GM21737 (cell line): ENCODE results near the gene RIMBP2.

Experiments used
- ATAC-seq: cut with Tn5 transposase; IDR thresholded peaks from one replicate; pipeline ENCODE4 v1.9.1; 2021; ENCODE audit warnings: mild to moderate bottlenecking, moderate library complexity; ENCODE audit not compliant: unreplicated experiment

Gene RIMBP2

DNA sequence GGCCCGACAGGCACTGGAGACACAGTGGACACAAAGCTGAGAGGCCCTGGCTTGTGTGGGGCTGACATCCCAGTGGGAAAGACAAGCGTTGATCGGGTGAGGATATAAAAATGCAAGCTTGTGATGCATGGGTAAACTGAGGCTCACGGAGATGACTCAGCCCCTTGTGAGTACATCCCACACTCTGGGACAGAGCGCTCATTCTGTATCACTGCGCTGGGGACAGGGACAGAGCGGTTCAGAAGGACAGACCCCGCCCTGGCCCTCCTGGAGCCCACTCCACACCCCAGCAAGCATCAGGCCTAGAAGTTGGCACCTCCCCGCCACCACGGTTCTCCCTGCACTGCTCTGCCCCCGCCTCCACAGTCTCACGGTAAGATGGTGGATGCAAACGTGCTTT lies 222.1 kb downstream of the RIMBP2 start:
- ATAC-seq, result no peak

DNA sequence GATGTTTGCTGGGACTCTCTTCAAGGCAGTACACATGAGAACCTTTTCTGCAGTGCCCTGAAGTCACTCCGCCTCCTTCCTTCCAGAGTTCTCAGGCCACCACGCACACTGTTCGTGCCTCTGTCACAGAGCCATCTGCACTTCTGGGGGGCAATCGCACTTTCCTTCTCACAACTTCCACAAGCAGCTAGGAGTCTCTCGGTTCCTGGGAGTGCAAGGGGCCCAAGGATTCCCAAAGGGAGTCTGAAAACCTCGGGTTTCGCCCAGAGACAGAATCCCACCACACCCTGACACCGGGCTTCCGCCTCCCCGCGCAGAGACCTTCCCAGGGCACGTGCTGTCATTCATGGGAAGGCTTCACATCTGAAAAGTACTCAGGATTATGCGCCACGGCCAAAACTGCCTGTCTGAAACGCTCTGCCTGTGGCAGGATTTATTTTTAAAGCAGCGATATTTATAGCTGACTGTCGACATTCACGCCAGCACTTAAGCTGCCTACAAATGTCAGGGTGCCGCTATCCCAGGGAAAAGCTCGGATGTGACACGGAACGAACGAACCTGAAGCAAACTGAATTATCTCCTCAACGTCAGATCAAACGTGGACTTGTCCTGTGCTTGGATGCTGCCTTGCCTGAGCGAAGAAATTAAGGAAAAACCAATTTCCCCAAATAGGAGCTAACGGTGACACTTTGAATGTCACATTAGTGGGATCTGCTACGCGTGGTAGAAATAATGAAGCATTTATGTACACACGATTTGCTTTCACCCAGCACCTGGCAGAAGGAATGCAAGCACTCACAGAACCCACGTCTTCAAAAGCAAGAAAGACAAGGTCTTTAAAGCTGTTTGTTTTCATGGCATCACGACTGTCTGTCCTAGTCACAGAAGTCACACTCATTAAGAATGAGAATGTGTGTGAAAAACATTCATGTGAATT lies 224.4 kb downstream of the RIMBP2 start:
- ATAC-seq, result no peak

DNA sequence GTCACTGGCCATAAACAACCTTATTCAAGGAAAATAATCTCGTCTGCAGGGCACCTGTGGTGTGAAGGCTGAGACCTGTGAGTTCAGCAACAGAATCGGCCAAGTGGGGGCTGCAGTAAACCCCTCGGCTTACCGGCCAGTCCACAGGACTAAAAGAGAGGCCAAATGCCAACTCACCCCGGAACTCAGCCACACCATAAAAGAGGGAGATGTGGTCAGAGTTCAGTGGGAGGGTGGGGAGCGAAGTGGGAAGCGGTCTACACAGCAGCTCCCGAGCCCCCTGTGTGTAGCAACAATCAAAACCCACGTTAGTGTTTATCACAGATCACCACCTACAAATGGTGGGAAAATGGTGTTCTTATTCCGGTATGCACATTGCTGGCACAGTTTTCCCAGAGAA lies 225.4 kb downstream of the RIMBP2 start:
- no peak for ATAC-seq

DNA sequence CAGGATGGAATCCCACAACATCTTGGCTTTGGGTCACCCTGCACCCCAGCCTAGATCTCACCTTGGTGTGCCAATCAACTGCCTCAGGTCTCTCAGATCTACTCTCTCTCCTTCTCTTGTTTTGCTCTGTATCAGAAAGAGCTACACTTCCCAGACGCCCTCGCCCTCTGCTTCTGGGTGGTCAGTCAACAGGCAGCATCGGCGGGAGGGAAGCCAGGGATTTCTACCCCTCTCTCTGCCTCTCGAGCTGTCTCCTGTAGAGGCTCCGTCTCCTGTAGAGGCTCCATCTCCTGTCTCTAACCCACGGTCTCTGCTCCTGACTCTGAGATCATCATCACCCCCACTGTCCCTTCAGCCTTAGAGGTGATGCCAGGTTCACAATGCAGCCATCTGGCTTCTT lies 226.8 kb downstream of the RIMBP2 start:
- ATAC-seq, result no peak

DNA sequence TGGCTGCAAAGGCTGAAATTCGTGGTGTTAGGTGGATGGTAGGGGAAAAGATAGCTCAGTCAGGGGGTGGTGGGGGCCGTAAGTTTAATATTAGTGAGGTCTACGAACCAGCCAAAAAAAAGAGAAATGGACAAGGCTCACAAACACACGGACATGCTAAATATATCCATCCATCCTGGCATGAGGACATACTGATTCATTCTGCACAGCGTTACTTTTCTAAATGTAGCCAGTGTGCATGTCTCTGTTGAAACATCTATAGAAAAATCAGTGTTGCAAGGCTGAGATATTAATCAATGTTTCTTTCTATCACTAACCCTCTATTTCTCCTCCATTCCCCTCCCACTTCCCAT lies 227.8 kb downstream of the RIMBP2 start:
- ATAC-seq, result no peak

DNA sequence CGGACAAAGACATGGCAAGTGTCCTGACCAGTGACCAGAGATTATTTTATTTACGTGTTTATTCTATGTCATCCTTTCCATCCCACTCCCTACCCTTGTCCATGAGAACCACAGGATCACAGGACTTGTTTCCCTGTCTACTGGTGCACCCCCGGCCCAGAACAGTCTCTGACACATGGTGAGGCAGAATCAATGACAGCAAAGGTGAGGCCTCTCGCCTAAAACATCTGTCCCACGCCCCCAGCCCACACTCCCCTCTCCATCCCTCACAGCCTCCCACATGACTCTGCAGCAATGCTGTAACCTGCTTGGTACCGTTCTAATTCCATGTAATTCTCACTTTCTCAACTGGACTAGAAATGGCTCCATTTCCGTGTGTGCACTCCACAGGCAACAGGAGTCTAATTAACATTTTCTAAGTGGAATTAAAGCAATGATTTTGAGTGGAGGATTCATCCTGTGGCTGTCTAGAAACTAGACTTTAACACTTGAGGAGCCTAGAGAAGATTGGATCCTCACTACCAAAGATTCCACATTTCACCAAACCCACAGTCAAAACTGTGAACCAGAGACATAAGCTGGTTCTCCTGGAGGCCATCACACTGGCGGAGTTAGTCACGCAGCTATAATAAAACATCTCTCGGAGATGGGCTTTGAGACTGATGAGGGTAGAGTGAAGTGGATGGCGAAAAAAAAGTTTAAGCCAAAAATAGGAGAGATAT lies 228.3 kb downstream of the RIMBP2 start:
- ATAC-seq, result no peak

GRCh38 chr12:130486891-130487416 lies 229.1 kb downstream of the RIMBP2 start:
- ATAC-seq, result no peak

DNA sequence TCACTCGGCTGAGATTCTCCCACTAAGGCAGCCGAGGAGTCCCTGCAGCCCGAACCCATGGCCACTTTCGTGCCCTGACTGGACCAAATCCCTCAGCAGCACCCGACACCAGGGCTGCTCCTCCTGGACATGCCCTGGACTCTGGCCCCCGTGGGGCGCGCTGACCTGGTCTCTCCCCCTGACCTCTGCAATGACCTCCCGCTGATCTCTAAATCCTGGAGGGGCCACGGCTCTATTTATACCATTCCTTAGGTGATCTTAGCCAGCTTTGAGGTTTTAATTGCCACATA lies 230.0 kb downstream of the RIMBP2 start:
- no peak for ATAC-seq

GRCh38 chr12:130485291-130486145 lies 230.6 kb downstream of the RIMBP2 start:
- ATAC-seq, result no peak

- no peak for ATAC-seq
These were observed 231.9 kb downstream of the RIMBP2 start for GRCh38 chr12:130484221-130484620.

- ATAC-seq, result no peak
These were observed 232.4 kb downstream of the RIMBP2 start for GRCh38 chr12:130483616-130484180.

GRCh38 chr12:130482448-130482847 lies 233.7 kb downstream of the RIMBP2 start:
- no peak for ATAC-seq

GRCh38 chr12:130481392-130481879 lies 234.7 kb downstream of the RIMBP2 start:
- no peak for ATAC-seq

DNA sequence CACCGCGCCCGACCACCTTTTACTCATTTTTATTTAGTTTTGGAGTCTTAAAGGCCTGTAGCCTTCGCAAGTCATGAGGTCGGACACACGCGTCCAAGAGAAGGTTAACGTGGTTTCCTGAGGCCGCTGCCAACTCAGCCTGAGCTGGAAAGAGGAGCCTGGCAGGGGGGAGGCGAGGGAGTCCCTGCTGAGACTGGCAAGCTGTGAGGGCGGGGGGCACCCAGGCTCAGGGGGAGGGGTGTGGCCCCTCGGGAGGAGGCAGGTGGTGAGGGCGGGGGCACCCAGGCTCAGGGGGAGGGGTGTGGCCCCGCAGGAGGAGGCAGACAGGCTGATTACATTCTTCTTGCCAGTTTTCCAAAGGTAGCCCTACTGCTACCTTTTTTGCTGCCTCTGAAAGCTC lies 235.2 kb downstream of the RIMBP2 start:
- ATAC-seq, result no peak

DNA sequence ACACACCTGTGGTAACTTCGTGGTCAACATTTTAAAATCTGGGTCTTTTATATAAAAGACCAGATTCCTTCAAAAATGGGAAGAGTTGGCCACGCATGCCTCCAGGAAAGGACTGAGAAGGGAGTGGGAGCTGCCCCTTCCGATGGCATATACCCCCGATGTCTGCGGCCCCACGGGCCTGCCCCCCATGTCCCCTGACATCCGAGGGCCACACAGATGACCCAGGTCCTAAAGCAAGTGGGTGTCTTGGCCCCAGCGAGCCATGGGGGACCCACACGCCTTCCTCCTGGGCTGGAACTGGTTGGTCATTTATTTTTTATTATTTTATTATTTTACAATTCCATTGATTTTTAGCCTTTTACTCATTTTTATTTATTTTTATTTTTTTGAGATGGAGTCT lies 235.9 kb downstream of the RIMBP2 start:
- ATAC-seq, result no peak

GRCh38 chr12:130479401-130480125 lies 236.5 kb downstream of the RIMBP2 start:
- no peak for ATAC-seq

- no peak for ATAC-seq
These were observed 237.3 kb downstream of the RIMBP2 start for GRCh38 chr12:130478786-130479185.

- ATAC-seq, result no peak
These were observed 238.4 kb downstream of the RIMBP2 start for GRCh38 chr12:130477701-130478100.

DNA sequence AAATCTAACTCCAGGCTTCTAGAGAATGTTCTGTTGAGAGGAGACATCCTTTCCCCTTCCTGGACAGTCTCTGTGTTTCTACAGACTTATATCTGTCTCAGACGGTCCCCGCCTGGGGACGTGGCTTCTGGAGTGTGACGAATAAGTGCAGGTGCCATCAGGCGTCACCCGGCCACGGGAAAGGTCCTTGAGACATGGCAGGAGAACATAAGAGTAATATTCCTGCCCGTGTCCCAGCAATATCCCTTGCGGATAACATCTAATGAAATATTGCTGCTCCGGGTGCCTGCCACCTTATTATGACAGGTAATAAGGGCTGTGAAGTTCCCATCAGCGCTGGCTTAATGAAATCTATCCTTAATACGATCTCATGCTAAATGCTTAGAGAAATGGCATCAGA lies 238.8 kb downstream of the RIMBP2 start:
- no peak for ATAC-seq
